Measurements from ENCODE around the gene MAML1.

MAML1 gene

DNA sequence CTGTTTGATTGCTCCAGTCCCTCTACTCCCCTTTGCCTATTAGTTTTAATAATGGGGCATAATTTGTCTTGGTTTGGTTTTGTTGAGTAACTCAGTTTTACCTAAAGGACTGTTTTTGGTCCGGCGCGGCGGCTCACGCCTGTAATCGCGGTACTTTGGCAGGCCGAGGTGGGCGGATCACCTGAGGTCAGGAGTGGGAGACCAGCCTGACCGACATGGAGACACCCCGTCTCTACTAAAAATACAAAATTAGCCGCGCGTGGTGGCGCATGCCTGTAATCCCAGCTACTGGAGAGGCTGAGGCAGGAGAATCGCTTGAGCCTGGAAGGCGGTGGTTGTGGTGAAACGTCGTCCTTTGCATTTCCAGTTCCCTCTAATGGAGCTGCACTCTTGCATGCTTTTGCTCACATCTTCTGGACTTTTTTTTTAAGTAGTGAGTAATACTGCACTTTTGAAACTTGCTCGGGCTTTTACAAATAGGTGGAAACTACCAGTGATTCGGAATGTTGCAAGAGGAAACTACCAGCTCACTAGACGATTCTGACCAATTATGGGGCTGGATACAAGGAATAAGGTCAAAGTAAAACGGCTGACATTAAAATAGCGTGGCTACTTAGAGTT is 721 bp upstream of the MAML1 start:
- peak; percentile 17 for ATAC-seq

DNA sequence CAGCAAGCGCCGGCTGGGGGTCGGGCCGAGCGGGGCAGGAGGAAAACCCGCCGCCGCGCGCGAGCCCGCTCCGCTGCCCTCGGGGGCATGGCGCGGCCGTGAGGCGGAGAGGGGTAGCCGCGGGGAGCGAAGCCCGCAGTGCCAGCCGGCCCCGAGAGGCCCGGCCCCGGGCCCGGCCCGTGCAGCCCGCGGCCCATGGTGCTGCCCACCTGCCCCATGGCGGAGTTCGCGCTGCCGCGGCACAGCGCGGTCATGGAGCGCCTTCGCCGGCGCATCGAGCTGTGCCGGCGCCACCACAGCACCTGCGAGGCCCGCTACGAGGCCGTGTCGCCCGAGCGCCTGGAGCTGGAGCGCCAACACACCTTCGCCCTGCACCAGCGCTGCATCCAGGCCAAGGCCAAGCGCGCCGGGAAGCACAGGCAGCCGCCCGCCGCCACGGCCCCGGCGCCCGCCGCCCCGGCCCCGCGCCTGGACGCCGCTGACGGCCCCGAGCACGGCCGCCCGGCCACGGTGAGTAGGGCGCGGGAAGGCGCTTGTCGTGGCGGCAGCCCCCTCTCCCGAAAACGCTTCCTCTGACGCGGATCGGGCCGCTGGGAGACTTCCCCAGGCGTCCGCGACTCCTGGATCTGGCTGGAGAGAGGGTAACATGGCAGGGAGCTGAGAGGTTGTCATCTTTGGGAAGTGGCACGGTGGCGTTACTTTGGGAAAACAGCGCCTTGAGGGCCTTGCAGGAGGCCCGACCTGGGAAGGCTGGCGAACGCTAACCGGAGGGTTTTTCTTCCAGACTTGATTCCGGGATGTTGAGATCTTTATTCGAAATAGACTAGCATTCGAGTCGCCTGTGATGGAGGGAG is 523 bp downstream of the MAML1 start:
- peak; percentile 57 for ATAC-seq
- TF ChIP-seq ZNF70 (CRISPR knock-in tag; IDR thresholded peaks at IDR 0.05): peak; percentile 71; the same call in 1 of the 2 replicates
- no peak for TF ChIP-seq ZNF8 (CRISPR knock-in tag; IDR thresholded peaks at IDR 0.05)

More for the DNA sequence above, 721 bp upstream of the MAML1 start:
- TF ChIP-seq ZNF565 (CRISPR knock-in tag; conservative IDR thresholded peaks at IDR 0.05; ENCODE audit: low read depth): no peak
- no peak for TF ChIP-seq ZFP30 (CRISPR knock-in tag; IDR thresholded peaks at IDR 0.05)
- no peak for TF ChIP-seq ZFP3 (CRISPR knock-in tag; IDR thresholded peaks at IDR 0.05)
- TF ChIP-seq, protein P1, sequence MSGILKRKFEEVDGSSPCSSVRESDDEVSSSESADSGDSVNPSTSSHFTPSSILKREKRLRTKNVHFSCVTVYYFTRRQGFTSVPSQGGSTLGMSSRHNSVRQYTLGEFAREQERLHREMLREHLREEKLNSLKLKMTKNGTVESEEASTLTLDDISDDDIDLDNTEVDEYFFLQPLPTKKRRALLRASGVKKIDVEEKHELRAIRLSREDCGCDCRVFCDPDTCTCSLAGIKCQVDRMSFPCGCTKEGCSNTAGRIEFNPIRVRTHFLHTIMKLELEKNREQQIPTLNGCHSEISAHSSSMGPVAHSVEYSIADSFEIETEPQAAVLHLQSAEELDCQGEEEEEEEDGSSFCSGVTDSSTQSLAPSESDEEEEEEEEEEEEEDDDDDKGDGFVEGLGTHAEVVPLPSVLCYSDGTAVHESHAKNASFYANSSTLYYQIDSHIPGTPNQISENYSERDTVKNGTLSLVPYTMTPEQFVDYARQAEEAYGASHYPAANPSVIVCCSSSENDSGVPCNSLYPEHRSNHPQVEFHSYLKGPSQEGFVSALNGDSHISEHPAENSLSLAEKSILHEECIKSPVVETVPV (CRISPR knock-in tag; IDR thresholded peaks at IDR 0.05): no peak
- no peak for TF ChIP-seq PPARA (CRISPR knock-in tag; IDR thresholded peaks at IDR 0.05; ENCODE audit: borderline replicate concordance)
- TF ChIP-seq, protein P2, sequence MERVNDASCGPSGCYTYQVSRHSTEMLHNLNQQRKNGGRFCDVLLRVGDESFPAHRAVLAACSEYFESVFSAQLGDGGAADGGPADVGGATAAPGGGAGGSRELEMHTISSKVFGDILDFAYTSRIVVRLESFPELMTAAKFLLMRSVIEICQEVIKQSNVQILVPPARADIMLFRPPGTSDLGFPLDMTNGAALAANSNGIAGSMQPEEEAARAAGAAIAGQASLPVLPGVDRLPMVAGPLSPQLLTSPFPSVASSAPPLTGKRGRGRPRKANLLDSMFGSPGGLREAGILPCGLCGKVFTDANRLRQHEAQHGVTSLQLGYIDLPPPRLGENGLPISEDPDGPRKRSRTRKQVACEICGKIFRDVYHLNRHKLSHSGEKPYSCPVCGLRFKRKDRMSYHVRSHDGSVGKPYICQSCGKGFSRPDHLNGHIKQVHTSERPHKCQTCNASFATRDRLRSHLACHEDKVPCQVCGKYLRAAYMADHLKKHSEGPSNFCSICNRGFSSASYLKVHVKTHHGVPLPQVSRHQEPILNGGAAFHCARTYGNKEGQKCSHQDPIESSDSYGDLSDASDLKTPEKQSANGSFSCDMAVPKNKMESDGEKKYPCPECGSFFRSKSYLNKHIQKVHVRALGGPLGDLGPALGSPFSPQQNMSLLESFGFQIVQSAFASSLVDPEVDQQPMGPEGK (CRISPR knock-in tag; IDR thresholded peaks at IDR 0.05; ENCODE audit: borderline replicate concordance): no peak
- TF ChIP-seq GLIS3 (CRISPR knock-in tag; IDR thresholded peaks at IDR 0.05): no peak
- no peak for TF ChIP-seq ZC3H10 (CRISPR knock-in tag; IDR thresholded peaks at IDR 0.05)
- no peak for TF ChIP-seq ARNTL (CRISPR knock-in tag; IDR thresholded peaks at IDR 0.05; ENCODE audit: borderline replicate concordance, low read depth)
- no peak for TF ChIP-seq TOX (CRISPR knock-in tag; IDR thresholded peaks at IDR 0.05; ENCODE audit: borderline replicate concordance)

DNA sequence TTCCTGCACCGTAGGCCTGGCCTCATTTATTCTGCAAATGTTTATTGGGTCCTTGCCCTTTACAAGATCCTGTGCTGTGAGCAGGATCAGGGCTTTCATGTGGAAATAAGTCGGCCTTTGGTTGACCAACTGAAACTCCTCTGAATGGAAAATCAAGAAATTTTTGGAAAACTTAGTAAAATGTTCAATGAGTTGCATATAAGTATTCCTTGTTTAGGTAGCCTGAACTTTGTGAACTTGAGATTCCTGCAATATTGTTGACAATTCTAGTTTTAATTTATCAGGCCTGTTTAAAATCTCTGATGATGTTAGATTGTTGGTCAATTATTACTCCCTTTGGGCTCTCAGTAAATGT is 1.1 kb downstream of the MAML1 start:
- no peak for TF ChIP-seq ARNTL (CRISPR knock-in tag; IDR thresholded peaks at IDR 0.05; ENCODE audit: borderline replicate concordance, low read depth)
- TF ChIP-seq ZNF70 (CRISPR knock-in tag; IDR thresholded peaks at IDR 0.05): no peak
- TF ChIP-seq ESRRG (CRISPR knock-in tag; IDR thresholded peaks at IDR 0.05): no peak
- TF ChIP-seq, protein P3, sequence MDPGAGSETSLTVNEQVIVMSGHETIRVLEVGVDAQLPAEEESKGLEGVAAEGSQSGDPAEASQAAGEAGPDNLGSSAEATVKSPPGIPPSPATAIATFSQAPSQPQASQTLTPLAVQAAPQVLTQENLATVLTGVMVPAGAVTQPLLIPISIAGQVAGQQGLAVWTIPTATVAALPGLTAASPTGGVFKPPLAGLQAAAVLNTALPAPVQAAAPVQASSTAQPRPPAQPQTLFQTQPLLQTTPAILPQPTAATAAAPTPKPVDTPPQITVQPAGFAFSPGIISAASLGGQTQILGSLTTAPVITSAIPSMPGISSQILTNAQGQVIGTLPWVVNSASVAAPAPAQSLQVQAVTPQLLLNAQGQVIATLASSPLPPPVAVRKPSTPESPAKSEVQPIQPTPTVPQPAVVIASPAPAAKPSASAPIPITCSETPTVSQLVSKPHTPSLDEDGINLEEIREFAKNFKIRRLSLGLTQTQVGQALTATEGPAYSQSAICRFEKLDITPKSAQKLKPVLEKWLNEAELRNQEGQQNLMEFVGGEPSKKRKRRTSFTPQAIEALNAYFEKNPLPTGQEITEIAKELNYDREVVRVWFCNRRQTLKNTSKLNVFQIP (CRISPR knock-in tag; IDR thresholded peaks at IDR 0.05; ENCODE audit: borderline replicate concordance, low read depth): no peak
- TF ChIP-seq ZFP30 (CRISPR knock-in tag; IDR thresholded peaks at IDR 0.05): no peak
- TF ChIP-seq TCF4 (CRISPR knock-in tag; IDR thresholded peaks at IDR 0.05; ENCODE audit: borderline replicate concordance): no peak
- TF ChIP-seq RARB (CRISPR knock-in tag; IDR thresholded peaks at IDR 0.05): no peak
- TF ChIP-seq, protein P1 (CRISPR knock-in tag; IDR thresholded peaks at IDR 0.05): no peak
- no peak for TF ChIP-seq ISL1 (CRISPR knock-in tag; IDR thresholded peaks at IDR 0.05)
- no peak for TF ChIP-seq ZNF565 (CRISPR knock-in tag; conservative IDR thresholded peaks at IDR 0.05; ENCODE audit: low read depth)
- TF ChIP-seq, protein P2 (CRISPR knock-in tag; IDR thresholded peaks at IDR 0.05; ENCODE audit: borderline replicate concordance): no peak
- no peak for TF ChIP-seq ZNF8 (CRISPR knock-in tag; IDR thresholded peaks at IDR 0.05)
- TF ChIP-seq BACH2 (CRISPR knock-in tag; IDR thresholded peaks at IDR 0.05; ENCODE audit: borderline replicate concordance): no peak
- TF ChIP-seq, protein P4, sequence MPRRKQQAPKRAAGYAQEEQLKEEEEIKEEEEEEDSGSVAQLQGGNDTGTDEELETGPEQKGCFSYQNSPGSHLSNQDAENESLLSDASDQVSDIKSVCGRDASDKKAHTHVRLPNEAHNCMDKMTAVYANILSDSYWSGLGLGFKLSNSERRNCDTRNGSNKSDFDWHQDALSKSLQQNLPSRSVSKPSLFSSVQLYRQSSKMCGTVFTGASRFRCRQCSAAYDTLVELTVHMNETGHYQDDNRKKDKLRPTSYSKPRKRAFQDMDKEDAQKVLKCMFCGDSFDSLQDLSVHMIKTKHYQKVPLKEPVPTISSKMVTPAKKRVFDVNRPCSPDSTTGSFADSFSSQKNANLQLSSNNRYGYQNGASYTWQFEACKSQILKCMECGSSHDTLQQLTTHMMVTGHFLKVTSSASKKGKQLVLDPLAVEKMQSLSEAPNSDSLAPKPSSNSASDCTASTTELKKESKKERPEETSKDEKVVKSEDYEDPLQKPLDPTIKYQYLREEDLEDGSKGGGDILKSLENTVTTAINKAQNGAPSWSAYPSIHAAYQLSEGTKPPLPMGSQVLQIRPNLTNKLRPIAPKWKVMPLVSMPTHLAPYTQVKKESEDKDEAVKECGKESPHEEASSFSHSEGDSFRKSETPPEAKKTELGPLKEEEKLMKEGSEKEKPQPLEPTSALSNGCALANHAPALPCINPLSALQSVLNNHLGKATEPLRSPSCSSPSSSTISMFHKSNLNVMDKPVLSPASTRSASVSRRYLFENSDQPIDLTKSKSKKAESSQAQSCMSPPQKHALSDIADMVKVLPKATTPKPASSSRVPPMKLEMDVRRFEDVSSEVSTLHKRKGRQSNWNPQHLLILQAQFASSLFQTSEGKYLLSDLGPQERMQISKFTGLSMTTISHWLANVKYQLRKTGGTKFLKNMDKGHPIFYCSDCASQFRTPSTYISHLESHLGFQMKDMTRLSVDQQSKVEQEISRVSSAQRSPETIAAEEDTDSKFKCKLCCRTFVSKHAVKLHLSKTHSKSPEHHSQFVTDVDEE (CRISPR knock-in tag; IDR thresholded peaks at IDR 0.05): no peak
- ATAC-seq: no peak; the same call in 2 of the 3 replicates

Data from SK-N-SH treated with all-trans-retinoic acid at 6 μM for 48 hours (cell line).